Measurements from ENCODE around the gene ASMT. TPM values are rescaled to one million over a fixed set of nuclear protein-coding genes. Genes with fewer than 3 reads are reported as not detected.
A peak's percentile ranks its signal among the peaks of the same experiment; 100 is the strongest.
"Not testable (repeated sequence)": the region's sequence is repeated elsewhere in the genome, so short reads cannot be mapped to it uniquely, and the experiment has no call there.

ASMT gene
- total RNA-seq, 1 donor from 2014 or later, result not detected

- peak; percentile 79 for DNase-seq
These were observed 37.4 kb downstream of the ASMT start for GRCh38 chrX:1652011-1652811.

- DNase-seq, result no peak
These were observed 41.5 kb downstream of the ASMT start for GRCh38 chrX:1656379-1656778.

GRCh38 chrX:1657367-1658070 is 42.7 kb downstream of the ASMT start:
- peak; percentile 63 for DNase-seq

- no peak for DNase-seq
These were observed 43.2 kb downstream of the ASMT start for GRCh38 chrX:1658071-1658491.

- DNase-seq, result no peak
These were observed 45.0 kb downstream of the ASMT start for GRCh38 chrX:1659664-1660461.

GRCh38 chrX:1661048-1661921 is 46.4 kb downstream of the ASMT start:
- DNase-seq, result peak; percentile 24

- DNase-seq, result no peak
These were observed 47.0 kb downstream of the ASMT start for GRCh38 chrX:1661922-1662221.

GRCh38 chrX:1667566-1667965 is 52.7 kb downstream of the ASMT start:
- DNase-seq, result no peak

GRCh38 chrX:1673337-1673736 is 58.5 kb downstream of the ASMT start:
- DNase-seq, result peak; percentile 73

- DNase-seq, result no peak
These were observed 62.0 kb downstream of the ASMT start for GRCh38 chrX:1676866-1677265.

- DNase-seq, result no peak
These were observed 64.4 kb downstream of the ASMT start for GRCh38 chrX:1679238-1679637.

GRCh38 chrX:1681439-1681838 is 66.6 kb downstream of the ASMT start:
- DNase-seq, result no peak

- DNase-seq, result not testable (repeated sequence)
These were observed 67.0 kb downstream of the ASMT start for GRCh38 chrX:1681856-1682255.

- DNase-seq, result not testable (repeated sequence)
These were observed 67.6 kb downstream of the ASMT start for GRCh38 chrX:1682501-1682900.

GRCh38 chrX:1684883-1685282 is 70.0 kb downstream of the ASMT start:
- not testable (repeated sequence) for DNase-seq

GRCh38 chrX:1685444-1685880 is 70.6 kb downstream of the ASMT start:
- DNase-seq, result not testable (repeated sequence)

- DNase-seq, result no peak
These were observed 71.8 kb downstream of the ASMT start for GRCh38 chrX:1686642-1687041.

Other genes with a start within 250 kb of the ASMT start
- gene SLC25A6, start 222.9 kb upstream of the ASMT start, total RNA-seq, result 131 and 195 TPM in 2 replicates
- 9.7 and 12.5 TPM in 2 replicates for gene ASMTL, start 162.2 kb upstream of the ASMT start, total RNA-seq
- 0.17 and 0.79 TPM in 2 replicates for gene P2RY8, start 77.9 kb upstream of the ASMT start, total RNA-seq
- 33.0 and 36.1 TPM in 2 replicates for gene AKAP17A, start 23.5 kb upstream of the ASMT start, total RNA-seq

All from dermis blood vessel endothelial cell (primary cell).